ENCODE results near the gene LAMA2. TPM values are rescaled to one million over a fixed set of nuclear protein-coding genes. Genes with fewer than 3 reads are reported as not detected.

LAMA2 gene
- total RNA-seq, 1 donor from 2014 or later = 54.0 TPM

GRCh38 chr6:129096651-129097290, 213.8 kb downstream of the LAMA2 start:
- Mint-ChIP-seq H3K9me3 (no peaks in the 10 kb centered on the region), H3K27ac (no peak overlapping the region), H3K4me1 (ENCODE audit: unreplicated experiment) (peaks cover 3% of the 10 kb centered on the region), H3K4me3 (no peak overlapping the region), H3K36me3 (peaks cover 8% of the 10 kb centered on the region), H3K27me3 (no peaks in the 10 kb centered on the region)
- no peak for DNase-seq (ENCODE audit: extremely low spot score, unreplicated experiment)
- no peak for TF ChIP-seq CTCF (conservative IDR thresholded peaks at IDR 0.05)

- no peak overlapping the region for H3K4me3 Mint-ChIP-seq
- no peak overlapping the region for H3K27ac Mint-ChIP-seq
- H3K4me1 Mint-ChIP-seq (ENCODE audit: unreplicated experiment) = peaks cover 3% of the 10 kb centered on the region
- no peak for DNase-seq (ENCODE audit: extremely low spot score, unreplicated experiment)
- H3K36me3 Mint-ChIP-seq = peaks cover 3% of the 10 kb centered on the region
- TF ChIP-seq CTCF (conservative IDR thresholded peaks at IDR 0.05) = no peak
- no peaks in the 10 kb centered on the region for H3K9me3 Mint-ChIP-seq
- H3K27me3 Mint-ChIP-seq = no peaks in the 10 kb centered on the region
Observed at GRCh38 chr6:129098061-129098553, 215.2 kb downstream of the LAMA2 start.

- Mint-ChIP-seq H3K9me3 (no peaks in the 10 kb centered on the region), H3K4me1 (ENCODE audit: unreplicated experiment) (peaks cover 6% of the 10 kb centered on the region), H3K27me3 (no peaks in the 10 kb centered on the region), H3K4me3 (no peak overlapping the region), H3K27ac (no peak overlapping the region), H3K36me3 (peaks cover 3% of the 10 kb centered on the region)
- DNase-seq (ENCODE audit: extremely low spot score, unreplicated experiment) = no peak
- no peak for TF ChIP-seq CTCF (conservative IDR thresholded peaks at IDR 0.05)
Observed at GRCh38 chr6:129099696-129100095, 216.8 kb downstream of the LAMA2 start.

GRCh38 chr6:129100164-129100563, 217.2 kb downstream of the LAMA2 start:
- no peak for DNase-seq (ENCODE audit: extremely low spot score, unreplicated experiment)
- Mint-ChIP-seq H3K4me3 (no peak overlapping the region), H3K27ac (no peak overlapping the region), H3K4me1 (ENCODE audit: unreplicated experiment) (peaks cover 11% of the 10 kb centered on the region), H3K9me3 (no peaks in the 10 kb centered on the region), H3K36me3 (peaks cover 3% of the 10 kb centered on the region), H3K27me3 (no peaks in the 10 kb centered on the region)
- TF ChIP-seq CTCF (conservative IDR thresholded peaks at IDR 0.05) = no peak

- H3K27me3 Mint-ChIP-seq = no peaks in the 10 kb centered on the region
- H3K36me3 Mint-ChIP-seq = peaks cover 3% of the 10 kb centered on the region
- no peak for TF ChIP-seq CTCF (conservative IDR thresholded peaks at IDR 0.05)
Observed at GRCh38 chr6:129102741-129103140, 219.8 kb downstream of the LAMA2 start.

More at GRCh38 chr6:129102741-129103140, 219.8 kb downstream of the LAMA2 start:
- Mint-ChIP-seq H3K27ac (no peak overlapping the region), H3K4me1 (ENCODE audit: unreplicated experiment) (peaks cover 20% of the 10 kb centered on the region), H3K9me3 (no peaks in the 10 kb centered on the region), H3K4me3 (no peak overlapping the region)
- DNase-seq (ENCODE audit: extremely low spot score, unreplicated experiment) = no peak

Data from type B pancreatic cell (in vitro differentiated cells).